Measurements from ENCODE around the gene ANKZF1. TPM values are rescaled to one million over a fixed set of nuclear protein-coding genes. Genes with fewer than 3 reads are reported as not detected.
A peak's percentile ranks its signal among the peaks of the same experiment; 100 is the strongest.

The ANKZF1 gene
- total and polyA plus RNA-seq, 10 of the 15 experiments (the other 5 are each of a cell fraction or from before 2014, with no cell fraction given) = 3.1 to 104 (median 35.0) TPM

DNA sequence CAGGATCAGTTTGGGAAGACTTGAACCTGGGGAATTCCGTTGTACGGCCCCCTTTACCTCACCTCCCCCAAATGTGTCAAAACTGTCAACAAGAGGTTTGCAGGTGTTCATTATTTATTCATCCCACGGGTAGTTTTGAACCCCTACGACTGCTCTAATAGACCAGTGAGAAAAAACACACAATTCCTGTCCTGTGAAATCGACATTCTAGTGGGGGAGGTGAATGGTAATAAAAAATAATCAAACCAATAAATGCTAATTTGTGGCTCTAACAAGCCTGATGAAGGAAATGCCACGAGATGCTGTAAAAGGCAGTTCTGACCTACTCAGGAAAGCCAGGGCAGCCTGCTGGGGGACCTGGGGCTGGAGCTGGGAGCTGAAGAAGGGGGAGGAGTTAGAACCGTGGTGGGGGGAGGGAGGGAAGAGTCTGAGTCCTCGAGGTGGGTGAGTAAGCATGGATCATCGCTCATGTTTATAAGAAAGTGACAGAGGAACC, 49.1 kb downstream of the ANKZF1 start:
- ChIA-PET RAD21 (ENCODE audit: unreplicated experiment) (interaction anchor here (0.6 to 5.9 kb wide), 15 partner anchors 15 to 385 kb away, joined by 3 to 78 read pairs (median 4); partner anchors contain the start of genes ABCB6, CNPPD1, GLB1L and GMPPA), CTCF (interaction anchor here (0.5 to 13.5 kb wide), 18 partner anchors 8 to 249 kb away, joined by 3 to 257 read pairs (median 10); partner anchors contain the start of genes ANKZF1, ATG9A, CNPPD1 and DNPEP), POLR2A (interaction anchor here (0.5 to 7.0 kb wide), 11 partner anchors 9 to 385 kb away, joined by 3 to 160 read pairs (median 10); partner anchors contain the start of genes ANKZF1, ATG9A, CNPPD1 and DNPEP), SMC1A (ENCODE audit: uncharacterized antibody, unreplicated experiment) (interaction anchor here (0.6 to 8.8 kb wide), 12 partner anchors 12 to 145 kb away, joined by 3 to 98 read pairs (median 4); partner anchors contain the start of genes CNPPD1, GLB1L, NHEJ1 and STK16)
- no TSS peak for BruUV-seq (replicated peaks)
- peak overlapping the region; percentile 95 for H3K4me2 ChIP-seq (ENCODE audit: control insufficient read depth, insufficient read depth)
- peak overlapping the region; percentile 72 for H3K9ac ChIP-seq (ENCODE audit: control insufficient read depth, insufficient read depth, low read length)
- H3K9me3 ChIP-seq (replicated peaks; ENCODE audit: control insufficient read depth, insufficient read depth, low read length) = no peaks in the 10 kb centered on the region
- H3K79me2 ChIP-seq (ENCODE audit: control insufficient read depth, insufficient read depth, low read length) = peaks cover 6% of the 10 kb centered on the region
- peak overlapping the region; percentile 71 for H3K4me3 ChIP-seq
- H3K4me1 ChIP-seq (ENCODE audit: control insufficient read depth, insufficient read depth, low read length) = peaks cover 26% of the 10 kb centered on the region
- peak overlapping the region; percentile 90 for H3K27ac ChIP-seq (ENCODE audit: control insufficient read depth, insufficient read depth)
- H2AFZ ChIP-seq (ENCODE audit: control insufficient read depth, low read depth, low read length) = peak overlapping the region; percentile 98
- 0% methylated on average over 9 of the region's 9 CpGs for WGBS (ENCODE audit: insufficient coverage, insufficient replicate concordance, low lambda C conversion rate, missing lambda C conversion rate)
- intact Hi-C loops (cut with micrococcal nuclease; ENCODE audit: unreplicated experiment) = loop anchor here (1.0 to 5.0 kb wide), 7 partner anchors 17 to 319 kb away; partner anchors contain the start of genes ANKZF1, ATG9A, CNPPD1 and NHEJ1
- DNase-seq (ENCODE audit: low read depth, low spot score) (no peak), ATAC-seq (peak; percentile 0; the same call in 2 of the 3 replicates), FAIRE-seq (no peak)
- no peaks in the 10 kb centered on the region for H3K27me3 ChIP-seq (replicated peaks in 1 of 2; ENCODE audit: control insufficient read depth in 2 of 2, insufficient read depth in 2 of 2, low read length in 1 of 2)
- in situ Hi-C loops (cut with MboI) = no loop called here
- no peaks in the 10 kb centered on the region for H4K20me1 ChIP-seq (ENCODE audit: control insufficient read depth, insufficient read depth)
- no peaks in the 10 kb centered on the region; a peak in 1 of 4 replicates for H3K36me3 ChIP-seq (ENCODE audit: control insufficient read depth in 2 of 2, insufficient read depth in 2 of 2, low read length in 1 of 2)
- TF ChIP-seq PKNOX1 (IDR thresholded peaks at IDR 0.05) (peak; percentile 89), NFXL1 (IDR thresholded peaks at IDR 0.05; ENCODE audit: borderline replicate concordance) (no peak), RUNX3 (IDR thresholded peaks at IDR 0.05; ENCODE audit: low read length) (no peak), NRF1 (conservative IDR thresholded peaks at IDR 0.05; ENCODE audit: low read depth, low read length) (no peak), ATF7 (IDR thresholded peaks at IDR 0.05; ENCODE audit: low read depth) (no peak), ZSCAN29 (IDR thresholded peaks at IDR 0.05) (no peak), HDAC6 (IDR thresholded peaks at IDR 0.05; ENCODE audit: unreplicated experiment) (no peak), POU2F2 (IDR thresholded peaks at IDR 0.05; ENCODE audit: borderline replicate concordance, low read depth, low read length) (no peak), SUPT20H (IDR thresholded peaks at IDR 0.05; ENCODE audit: borderline replicate concordance, control insufficient read depth, low read depth, low read length) (no peak), ZBTB11 (CRISPR knock-in tag; IDR thresholded peaks at IDR 0.05) (no peak), E2F8 (IDR thresholded peaks at IDR 0.05; ENCODE audit: low read depth, partially characterized antibody) (no peak), PBX3 (IDR thresholded peaks at IDR 0.05; ENCODE audit: insufficient replicate concordance, low read depth, low read length) (peak; percentile 59), FOS (IDR thresholded peaks at IDR 0.05; ENCODE audit: borderline replicate concordance, extremely low read depth, insufficient read length) (no peak), BMI1 (IDR thresholded peaks at IDR 0.05; ENCODE audit: borderline replicate concordance) (no peak), TAF1 (IDR thresholded peaks at IDR 0.05; ENCODE audit: borderline replicate concordance, low read depth, low read length) (no peak)
